ENCODE results near the gene CDH13.

DNA sequence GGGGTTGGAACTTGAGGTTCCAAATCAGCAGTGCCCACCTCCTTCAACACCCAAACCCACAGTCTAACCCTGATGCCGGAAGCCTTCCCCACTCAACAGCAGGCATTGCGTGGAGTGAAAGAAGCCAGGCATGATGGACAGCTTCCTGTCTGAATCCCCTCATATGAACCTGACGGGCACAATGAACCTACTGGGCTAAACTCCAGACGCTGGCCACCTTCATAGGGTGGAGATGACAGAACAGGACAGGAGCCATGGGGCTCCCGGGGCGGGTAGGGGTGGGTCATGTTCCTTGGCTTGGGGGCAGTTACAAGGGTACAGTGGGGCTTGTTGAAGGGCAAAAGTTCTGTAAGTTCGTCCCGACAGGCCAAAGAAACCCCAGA lies 1180.5 kb downstream of the CDH13 start:
- TF ChIP-seq POLR2A (conservative IDR thresholded peaks at IDR 0.05) (no peak), CTCF (IDR thresholded peaks at IDR 0.05 in 2 of 3, conservative IDR thresholded peaks at IDR 0.05 in 1 of 3; ENCODE audit: insufficient read depth in 2 of 3, low read depth in 1 of 3, low read length in 3 of 3) (no peak), ZKSCAN1 (IDR thresholded peaks at IDR 0.05; ENCODE audit: low read depth, low read length) (no peak), HNRNPH1 (optimal IDR thresholded peaks at IDR 0.05; ENCODE audit: low read depth, low read length) (no peak), POLR2AphosphoS5 (IDR thresholded peaks at IDR 0.05; ENCODE audit: control insufficient read depth, insufficient read depth, low read depth, low read length) (no peak), ZNF695 (CRISPR knock-in tag; IDR thresholded peaks at IDR 0.05) (no peak), ZSCAN32 (CRISPR knock-in tag; IDR thresholded peaks at IDR 0.05) (no peak), CREB3 (tag; conservative IDR thresholded peaks at IDR 0.05; ENCODE audit: low read depth) (no peak), LEF1 (IDR thresholded peaks at IDR 0.05) (no peak), SPI1 (IDR thresholded peaks at IDR 0.05; ENCODE audit: borderline replicate concordance, low read depth, low read length) (no peak)
- TF ChIP-seq, protein P1, sequence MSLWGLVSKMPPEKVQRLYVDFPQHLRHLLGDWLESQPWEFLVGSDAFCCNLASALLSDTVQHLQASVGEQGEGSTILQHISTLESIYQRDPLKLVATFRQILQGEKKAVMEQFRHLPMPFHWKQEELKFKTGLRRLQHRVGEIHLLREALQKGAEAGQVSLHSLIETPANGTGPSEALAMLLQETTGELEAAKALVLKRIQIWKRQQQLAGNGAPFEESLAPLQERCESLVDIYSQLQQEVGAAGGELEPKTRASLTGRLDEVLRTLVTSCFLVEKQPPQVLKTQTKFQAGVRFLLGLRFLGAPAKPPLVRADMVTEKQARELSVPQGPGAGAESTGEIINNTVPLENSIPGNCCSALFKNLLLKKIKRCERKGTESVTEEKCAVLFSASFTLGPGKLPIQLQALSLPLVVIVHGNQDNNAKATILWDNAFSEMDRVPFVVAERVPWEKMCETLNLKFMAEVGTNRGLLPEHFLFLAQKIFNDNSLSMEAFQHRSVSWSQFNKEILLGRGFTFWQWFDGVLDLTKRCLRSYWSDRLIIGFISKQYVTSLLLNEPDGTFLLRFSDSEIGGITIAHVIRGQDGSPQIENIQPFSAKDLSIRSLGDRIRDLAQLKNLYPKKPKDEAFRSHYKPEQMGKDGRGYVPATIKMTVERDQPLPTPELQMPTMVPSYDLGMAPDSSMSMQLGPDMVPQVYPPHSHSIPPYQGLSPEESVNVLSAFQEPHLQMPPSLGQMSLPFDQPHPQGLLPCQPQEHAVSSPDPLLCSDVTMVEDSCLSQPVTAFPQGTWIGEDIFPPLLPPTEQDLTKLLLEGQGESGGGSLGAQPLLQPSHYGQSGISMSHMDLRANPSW (CRISPR knock-in tag; IDR thresholded peaks at IDR 0.05) = no peak
- TF ChIP-seq, protein P2, sequence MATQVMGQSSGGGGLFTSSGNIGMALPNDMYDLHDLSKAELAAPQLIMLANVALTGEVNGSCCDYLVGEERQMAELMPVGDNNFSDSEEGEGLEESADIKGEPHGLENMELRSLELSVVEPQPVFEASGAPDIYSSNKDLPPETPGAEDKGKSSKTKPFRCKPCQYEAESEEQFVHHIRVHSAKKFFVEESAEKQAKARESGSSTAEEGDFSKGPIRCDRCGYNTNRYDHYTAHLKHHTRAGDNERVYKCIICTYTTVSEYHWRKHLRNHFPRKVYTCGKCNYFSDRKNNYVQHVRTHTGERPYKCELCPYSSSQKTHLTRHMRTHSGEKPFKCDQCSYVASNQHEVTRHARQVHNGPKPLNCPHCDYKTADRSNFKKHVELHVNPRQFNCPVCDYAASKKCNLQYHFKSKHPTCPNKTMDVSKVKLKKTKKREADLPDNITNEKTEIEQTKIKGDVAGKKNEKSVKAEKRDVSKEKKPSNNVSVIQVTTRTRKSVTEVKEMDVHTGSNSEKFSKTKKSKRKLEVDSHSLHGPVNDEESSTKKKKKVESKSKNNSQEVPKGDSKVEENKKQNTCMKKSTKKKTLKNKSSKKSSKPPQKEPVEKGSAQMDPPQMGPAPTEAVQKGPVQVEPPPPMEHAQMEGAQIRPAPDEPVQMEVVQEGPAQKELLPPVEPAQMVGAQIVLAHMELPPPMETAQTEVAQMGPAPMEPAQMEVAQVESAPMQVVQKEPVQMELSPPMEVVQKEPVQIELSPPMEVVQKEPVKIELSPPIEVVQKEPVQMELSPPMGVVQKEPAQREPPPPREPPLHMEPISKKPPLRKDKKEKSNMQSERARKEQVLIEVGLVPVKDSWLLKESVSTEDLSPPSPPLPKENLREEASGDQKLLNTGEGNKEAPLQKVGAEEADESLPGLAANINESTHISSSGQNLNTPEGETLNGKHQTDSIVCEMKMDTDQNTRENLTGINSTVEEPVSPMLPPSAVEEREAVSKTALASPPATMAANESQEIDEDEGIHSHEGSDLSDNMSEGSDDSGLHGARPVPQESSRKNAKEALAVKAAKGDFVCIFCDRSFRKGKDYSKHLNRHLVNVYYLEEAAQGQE (IDR thresholded peaks at IDR 0.05; ENCODE audit: borderline replicate concordance) = no peak
- TF ChIP-seq, protein P2 (CRISPR knock-in tag; IDR thresholded peaks at IDR 0.05; ENCODE audit: low read depth) = no peak

Data from K562 (cell line).